SJSA1 (cell line): ENCODE measurements around the gene TRA2B. TPM values are rescaled to one million over a fixed set of nuclear protein-coding genes. Genes with fewer than 3 reads are reported as not detected.

Experiments
- total RNA-seq: library from RNA; depleted of rRNA; stranded (reverse); fragments of >200 nt; shearing (Covaris generic); gene quantifications from 2 replicates; pipeline ENCODE4 v1.2.3, GENCODE V29; 2014; rRNA removed

TRA2B gene
- total RNA-seq, 1 experiment from 2014 or later, result 210 TPM

Other genes starting within 250 kb of the TRA2B start
- 37.9 and 96.5 TPM in 2 replicates for gene IGF2BP2, start 113.0 kb downstream of the TRA2B start, total RNA-seq
- gene ETV5, start 171.1 kb upstream of the TRA2B start, total RNA-seq, result 26.5 and 33.0 TPM in 2 replicates